GM20000 (cell line): ENCODE data around the gene ZNF384.

Experiments used
- DNase-seq: peaks from one replicate; pipeline ENCODE4 v3.0.0; 2012; ENCODE audit warnings: low spot score
- CTCF ChIP-seq: IDR thresholded peaks from 2 replicates; pipeline ENCODE4 v1.5.1; 2012; ENCODE audit warnings: mild to moderate bottlenecking, control low read depth; ENCODE audit errors: extremely low read depth, missing control alignments

ZNF384 gene

GRCh38 chr12:6703631-6704030 is 14.5 kb upstream of the ZNF384 start:
- no peak for TF ChIP-seq CTCF
- DNase-seq: peak; percentile 30

DNA sequence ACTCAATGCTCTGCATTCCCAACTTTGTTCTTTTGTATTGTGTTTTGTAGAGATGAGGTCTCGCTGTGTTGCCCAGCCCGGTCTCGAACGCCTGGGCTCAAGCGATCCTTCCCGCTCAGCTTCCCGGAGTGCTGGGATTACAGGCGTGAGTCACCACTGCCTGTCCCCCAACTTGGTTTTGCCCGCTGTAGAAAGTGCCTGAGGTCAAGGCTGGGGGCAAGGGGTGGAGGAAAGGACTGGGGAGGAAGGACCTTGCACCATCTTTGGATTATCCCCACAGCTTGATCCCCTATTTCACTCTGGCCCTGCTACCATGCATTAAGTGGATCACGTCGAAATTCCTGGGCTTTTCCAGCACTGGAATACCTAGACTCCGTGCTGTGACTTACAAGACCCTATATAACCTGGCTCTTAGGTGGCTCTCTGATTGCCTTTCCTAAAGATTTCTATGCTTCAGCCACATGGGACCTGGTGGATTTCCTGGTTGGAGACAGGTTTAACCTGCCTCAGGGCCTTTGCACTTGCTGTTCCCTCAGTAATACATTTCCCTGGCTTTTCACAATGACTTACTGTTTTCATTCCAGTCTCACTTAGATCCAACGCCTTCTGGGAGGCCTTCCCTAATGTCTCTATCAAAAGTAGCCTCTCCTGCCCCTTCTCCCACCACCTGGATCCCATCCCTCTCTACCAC is 12.0 kb upstream of the ZNF384 start:
- TF ChIP-seq CTCF: no peak
- DNase-seq: no peak

- TF ChIP-seq CTCF: no peak
- no peak for DNase-seq
These were observed 11.5 kb upstream of the ZNF384 start, which contains the start of gene PIANP for GRCh38 chr12:6700646-6701051. Gene PIANP, minus strand, starts transcription at chr12:6700815. Its CDS starts 2,754 bp downstream, at chr12:6698061.

GRCh38 chr12:6699989-6700645 is 10.9 kb upstream of the ZNF384 start:
- peak; percentile 58 for DNase-seq
- TF ChIP-seq CTCF: no peak

DNA sequence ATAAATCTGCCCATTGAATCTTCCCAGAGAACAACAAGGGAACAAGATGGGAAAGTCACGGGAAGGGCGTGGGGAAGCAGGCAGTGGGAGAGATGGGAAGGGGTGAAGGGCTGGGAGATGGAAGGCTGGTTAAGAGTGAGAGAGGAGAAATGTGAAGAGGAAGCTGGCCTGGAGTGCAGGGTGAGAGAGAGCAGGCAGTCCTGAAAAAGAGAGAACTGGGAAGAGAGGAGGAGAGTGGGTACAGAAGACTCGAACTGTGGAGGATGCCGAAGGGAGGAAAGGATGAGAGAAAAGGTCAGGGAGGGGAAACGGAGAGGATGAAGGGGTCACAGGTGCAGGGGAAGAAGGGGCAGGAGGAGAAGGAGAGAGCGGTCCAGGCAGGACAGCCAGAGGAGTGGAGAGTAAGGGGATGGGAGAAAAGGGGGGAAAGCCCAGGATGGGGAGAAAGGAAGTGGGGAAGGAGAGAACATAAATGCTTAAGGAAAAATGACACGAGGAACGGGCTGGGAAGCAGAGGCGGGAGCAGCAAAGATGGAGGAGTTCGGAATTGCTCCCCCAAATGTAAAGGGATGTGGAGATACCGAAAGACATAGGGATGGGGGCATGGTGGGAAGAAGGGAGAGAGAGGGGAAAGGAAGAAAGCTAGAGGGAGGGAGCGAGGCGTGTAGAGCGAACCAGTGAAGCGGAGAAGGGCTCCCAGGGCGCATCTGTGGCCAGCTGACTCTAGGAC is 10.2 kb upstream of the ZNF384 start:
- no peak for DNase-seq
- TF ChIP-seq CTCF: no peak

DNA sequence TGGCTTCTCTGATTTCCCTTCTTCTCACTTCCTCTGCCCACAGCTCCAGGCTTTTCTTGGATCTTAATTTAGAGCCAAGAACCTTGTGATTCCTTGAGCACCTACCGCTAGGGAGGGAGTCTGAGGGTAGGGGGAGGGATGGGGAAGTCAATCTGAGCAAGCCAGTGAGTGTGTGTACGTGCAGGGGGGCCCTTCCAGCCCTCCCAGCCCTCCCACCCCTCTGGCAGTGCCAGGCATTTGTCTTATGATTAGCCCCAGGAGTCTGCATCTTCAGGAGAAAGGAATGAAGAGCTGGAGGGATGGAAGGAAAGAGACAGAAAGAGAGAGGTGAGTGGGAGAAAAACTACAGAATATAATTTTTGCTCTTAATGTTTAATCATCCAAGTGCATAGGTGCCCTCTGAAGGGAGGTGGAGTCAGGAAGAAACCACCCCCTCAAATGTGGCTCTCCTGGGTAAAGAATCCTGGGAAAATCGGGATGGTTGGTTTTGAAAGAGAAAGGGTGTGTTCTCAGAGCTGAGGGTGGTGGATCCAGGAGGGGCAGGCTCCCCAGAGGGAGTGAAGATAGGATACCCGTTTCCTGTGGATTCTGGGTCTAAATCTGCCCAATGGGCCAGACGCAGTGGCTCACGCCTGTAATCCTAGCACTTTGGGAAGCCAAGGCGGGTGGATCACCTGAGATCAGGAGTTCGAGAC is 9.3 kb upstream of the ZNF384 start:
- TF ChIP-seq CTCF: no peak
- no peak for DNase-seq
